Measurements from ENCODE around the gene RC3H1. TPM values are rescaled to one million over a fixed set of nuclear protein-coding genes. Genes with fewer than 3 reads are reported as not detected.
"Not testable (repeated sequence)": the region's sequence is repeated elsewhere in the genome, so short reads cannot be mapped to it uniquely, and the experiment has no call there.

The RC3H1 gene
- total RNA-seq, 1 donor from 2014 or later = 19.1 TPM

DNA sequence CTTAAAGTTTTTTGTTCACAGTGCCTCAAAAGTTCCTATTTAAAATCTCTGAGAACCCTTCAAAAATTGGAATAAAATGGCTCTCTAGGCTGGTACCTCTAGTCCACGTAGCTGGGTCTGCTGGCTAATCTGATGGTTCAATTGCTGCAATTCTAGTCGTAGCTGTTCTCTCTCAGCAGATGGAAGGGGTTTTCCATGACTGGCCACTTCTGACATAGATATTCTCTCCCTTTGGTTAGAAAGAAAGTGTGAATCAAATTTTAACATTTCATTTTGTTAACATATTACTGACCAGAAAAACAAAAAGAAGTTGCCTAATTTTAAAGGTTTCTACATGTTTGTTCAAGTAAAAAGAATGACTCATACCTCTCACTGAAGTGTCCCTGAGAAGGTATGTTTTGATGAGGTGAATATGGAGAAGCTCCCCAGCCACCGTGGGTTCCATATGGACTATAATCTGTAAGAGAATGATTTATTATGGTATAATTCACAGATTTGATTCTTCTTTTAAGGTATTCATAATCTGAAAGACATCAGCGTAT lies 75.7 kb downstream of the RC3H1 start:
- H3K9me3 ChIP-seq (replicated peaks) = no peaks in the 10 kb centered on the region
- peaks cover 100% of the 10 kb centered on the region for H3K36me3 ChIP-seq
- H3K4me1 ChIP-seq = no peaks in the 10 kb centered on the region
- no peak for DNase-seq
- H3K27me3 ChIP-seq (ENCODE audit: low read depth) = no peaks in the 10 kb centered on the region
- H3K4me3 ChIP-seq = no peak overlapping the region
- TF ChIP-seq, protein P1, sequence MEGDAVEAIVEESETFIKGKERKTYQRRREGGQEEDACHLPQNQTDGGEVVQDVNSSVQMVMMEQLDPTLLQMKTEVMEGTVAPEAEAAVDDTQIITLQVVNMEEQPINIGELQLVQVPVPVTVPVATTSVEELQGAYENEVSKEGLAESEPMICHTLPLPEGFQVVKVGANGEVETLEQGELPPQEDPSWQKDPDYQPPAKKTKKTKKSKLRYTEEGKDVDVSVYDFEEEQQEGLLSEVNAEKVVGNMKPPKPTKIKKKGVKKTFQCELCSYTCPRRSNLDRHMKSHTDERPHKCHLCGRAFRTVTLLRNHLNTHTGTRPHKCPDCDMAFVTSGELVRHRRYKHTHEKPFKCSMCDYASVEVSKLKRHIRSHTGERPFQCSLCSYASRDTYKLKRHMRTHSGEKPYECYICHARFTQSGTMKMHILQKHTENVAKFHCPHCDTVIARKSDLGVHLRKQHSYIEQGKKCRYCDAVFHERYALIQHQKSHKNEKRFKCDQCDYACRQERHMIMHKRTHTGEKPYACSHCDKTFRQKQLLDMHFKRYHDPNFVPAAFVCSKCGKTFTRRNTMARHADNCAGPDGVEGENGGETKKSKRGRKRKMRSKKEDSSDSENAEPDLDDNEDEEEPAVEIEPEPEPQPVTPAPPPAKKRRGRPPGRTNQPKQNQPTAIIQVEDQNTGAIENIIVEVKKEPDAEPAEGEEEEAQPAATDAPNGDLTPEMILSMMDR (IDR thresholded peaks at IDR 0.05; ENCODE audit: borderline replicate concordance) = no peak
- intact Hi-C loops (cut with micrococcal nuclease) = no loop called here
- no peak overlapping the region for H3K27ac ChIP-seq (replicated peaks)

DNA sequence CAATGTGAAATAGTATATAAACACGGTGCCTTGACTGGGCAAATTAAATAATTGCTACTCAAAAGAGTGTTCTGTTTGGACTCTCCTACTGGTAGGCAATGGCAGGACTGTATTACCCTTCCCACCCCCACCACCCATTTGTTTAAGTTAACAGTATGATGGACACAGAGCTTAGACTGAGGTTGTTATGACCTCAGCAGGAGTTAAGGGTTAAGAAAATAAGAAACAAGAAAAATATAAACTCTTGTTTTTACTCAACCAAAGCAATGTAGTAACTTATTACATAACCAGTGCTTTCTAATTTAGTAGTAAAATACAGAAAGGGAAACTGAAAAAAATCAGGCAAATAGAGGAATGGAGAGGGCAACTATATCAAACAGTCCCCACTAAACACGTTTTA lies 85.1 kb downstream of the RC3H1 start:
- intact Hi-C loops (cut with micrococcal nuclease) = no loop called here
- H3K27me3 ChIP-seq (ENCODE audit: low read depth) = no peaks in the 10 kb centered on the region
- no peak overlapping the region for H3K4me3 ChIP-seq
- no peaks in the 10 kb centered on the region for H3K9me3 ChIP-seq (replicated peaks)
- no peak overlapping the region for H3K27ac ChIP-seq (replicated peaks)
- TF ChIP-seq, protein P1 (IDR thresholded peaks at IDR 0.05; ENCODE audit: borderline replicate concordance) = no peak
- no peak for DNase-seq
- peaks cover 84% of the 10 kb centered on the region for H3K36me3 ChIP-seq
- H3K4me1 ChIP-seq = no peaks in the 10 kb centered on the region

DNA sequence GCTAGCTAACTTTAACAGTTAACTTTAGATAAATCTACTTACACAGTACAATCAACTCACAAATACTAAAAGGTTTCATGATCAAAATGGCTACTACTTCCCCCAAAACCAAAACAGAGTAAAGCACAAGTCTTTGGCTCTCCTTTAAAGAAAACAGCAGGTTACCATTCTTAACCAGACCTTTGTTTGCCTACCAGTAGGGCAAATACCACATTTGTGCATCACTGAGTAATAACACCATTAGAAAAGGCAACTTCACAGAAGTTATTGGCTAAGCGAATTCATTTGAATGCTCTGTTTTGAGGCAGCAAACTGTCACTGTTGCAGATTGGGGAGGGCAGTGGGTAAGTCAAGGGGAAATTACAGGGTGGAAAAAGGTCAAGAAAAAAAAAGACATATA lies 87.7 kb downstream of the RC3H1 start:
- no peaks in the 10 kb centered on the region for H3K9me3 ChIP-seq (replicated peaks)
- TF ChIP-seq, protein P1 (IDR thresholded peaks at IDR 0.05; ENCODE audit: borderline replicate concordance) = no peak
- peaks cover 58% of the 10 kb centered on the region for H3K36me3 ChIP-seq
- H3K4me3 ChIP-seq = no peak overlapping the region
- intact Hi-C loops (cut with micrococcal nuclease) = no loop called here
- H3K4me1 ChIP-seq = no peaks in the 10 kb centered on the region
- no peaks in the 10 kb centered on the region for H3K27me3 ChIP-seq (ENCODE audit: low read depth)
- no peak overlapping the region for H3K27ac ChIP-seq (replicated peaks)
- DNase-seq = no peak

- H3K4me3 ChIP-seq; H3K4me1 ChIP-seq; H3K27me3 ChIP-seq (ENCODE audit: low read depth); H3K27ac ChIP-seq (replicated peaks); H3K9me3 ChIP-seq (replicated peaks); DNase-seq; intact Hi-C loops (cut with micrococcal nuclease): not testable (repeated sequence)
- peaks cover 22% of the 10 kb centered on the region for H3K36me3 ChIP-seq
These were observed 91.6 kb downstream of the RC3H1 start for GRCh38 chr1:173930541-173930940.

- no peak overlapping the region for H3K27ac ChIP-seq (replicated peaks)
- H3K9me3 ChIP-seq (replicated peaks) = no peaks in the 10 kb centered on the region
- H3K4me3 ChIP-seq = no peak overlapping the region
- no peak for DNase-seq
- TF ChIP-seq, protein P1 (IDR thresholded peaks at IDR 0.05; ENCODE audit: borderline replicate concordance) = no peak
- no peaks in the 10 kb centered on the region for H3K27me3 ChIP-seq (ENCODE audit: low read depth)
- no peaks in the 10 kb centered on the region for H3K36me3 ChIP-seq
- intact Hi-C loops (cut with micrococcal nuclease) = no loop called here
- H3K4me1 ChIP-seq = no peaks in the 10 kb centered on the region
These were observed 96.6 kb downstream of the RC3H1 start for GRCh38 chr1:173925306-173926242.

- Histone ChIP-seq H3K4me1 (no peaks in the 10 kb centered on the region), H3K27me3 (ENCODE audit: low read depth) (no peaks in the 10 kb centered on the region), H3K4me3 (no peak overlapping the region), H3K36me3 (no peaks in the 10 kb centered on the region), H3K9me3 (replicated peaks) (no peaks in the 10 kb centered on the region), H3K27ac (replicated peaks) (no peak overlapping the region)
- TF ChIP-seq, protein P1 (IDR thresholded peaks at IDR 0.05; ENCODE audit: borderline replicate concordance) = no peak
- intact Hi-C loops (cut with micrococcal nuclease) = no loop called here
- DNase-seq = no peak
These were observed 101.3 kb downstream of the RC3H1 start for GRCh38 chr1:173920861-173921260.

All from left ventricle myocardium inferior (tissue), 1 donor.